Kidney (tissue), 14 donors: ENCODE data around the gene ETFBKMT. TPM values are rescaled to one million over a fixed set of nuclear protein-coding genes. Genes with fewer than 3 reads are reported as not detected.
A peak's percentile ranks its signal among the peaks of the same experiment; 100 is the strongest.
"Not testable (repeated sequence)": the region's sequence is repeated elsewhere in the genome, so short reads cannot be mapped to it uniquely, and the experiment has no call there.

Experiments used
- DNase-seq, 5 donors: peaks; one replicate each; pipeline ENCODE4 v3.0.0-alpha.2; 2013 to 2020
- FAIRE-seq: peaks from 2 replicates; lab custom pipeline; 2012; peaks lifted over from hg19 to GRCh38; lab: Jason Lieb, UNC
- H3K27ac ChIP-seq, 2 donors: one replicate each; pipeline ENCODE4 v1.7.0; 2013; ENCODE audit warnings: low read depth in 2 of 2, low read length in 2 of 2, inconsistent platforms in 1 of 2
- H3K27me3 ChIP-seq: one replicate; pipeline ENCODE4 v1.7.1; 2013; ENCODE audit warnings: low read length, inconsistent platforms; ENCODE audit not compliant: control insufficient read depth, insufficient read depth
- H3K36me3 ChIP-seq, 3 donors: one replicate each; pipeline versions ENCODE4 v1.7.0 to v1.7.1; 2013; ENCODE audit warnings: low read length in 3 of 3, control low read depth in 1 of 3, inconsistent platforms in 1 of 3; ENCODE audit not compliant: insufficient read depth in 3 of 3, control insufficient read depth in 2 of 3
- H3K4me1 ChIP-seq, 3 donors: one replicate each; pipeline versions ENCODE4 v1.7.0 to v1.7.1; 2013; ENCODE audit warnings: low read length in 3 of 3, inconsistent platforms in 1 of 3, low read depth in 1 of 3; ENCODE audit not compliant: control insufficient read depth in 2 of 3, insufficient read depth in 2 of 3
- H3K4me3 ChIP-seq, 3 donors: one replicate each; pipeline versions ENCODE4 v1.7.0 to v1.8.1; 2013; ENCODE audit warnings: low read length in 3 of 3, control low read depth in 1 of 3, inconsistent platforms in 1 of 3
- H3K9ac ChIP-seq, 3 donors: one replicate each; pipeline versions ENCODE4 v1.7.0 to v1.7.1; 2013; ENCODE audit warnings: low read length in 3 of 3, control low read depth in 1 of 3, inconsistent platforms in 1 of 3
- H3K9me3 ChIP-seq, 3 donors: one replicate each; pipeline versions ENCODE4 v1.7.0 to v1.7.1; 2013; ENCODE audit warnings: low read length in 3 of 3, control low read depth in 1 of 3, inconsistent platforms in 1 of 3; ENCODE audit not compliant: control insufficient read depth in 2 of 3, insufficient read depth in 1 of 3
- CTCF ChIP-seq: IDR thresholded peaks from 3 replicates; pipeline ENCODE4 v1.5.1; 2012; ENCODE audit warnings: mild to moderate bottlenecking, moderate library complexity, borderline replicate concordance; ENCODE audit not compliant: insufficient read depth; ENCODE audit errors: extremely low read depth
- intact Hi-C: fragments of 100-400 bp; cut with DNase I; formaldehyde crosslinking; loops from one replicate; pipeline ENCODE4 v1.11.1; 2022
- polyA plus RNA-seq: library from polyadenylated mRNA; stranded (reverse); fragments of 350-450 nt; fragmentation: Illumina TruSeq; extraction: RNeasy Lipid Tissue Mini Kit (QIAGEN cat#74804); gene quantifications from one replicate; pipeline ENCODE4 v1.2.3, GENCODE V29; 2014; ENCODE audit warnings: low read depth, low replicate concordance; ENCODE audit not compliant: insufficient read depth
- total RNA-seq: library from RNA; stranded (reverse); fragmentation: NEBNext Ultra II Directional; extraction: Animal tissue kit (Norgen Biotek cat#: 25700); gene quantifications from one replicate; pipeline ENCODE4 v1.2.1, GENCODE V29; 2021
- donor health status: control.
- donor health status: control.
- donor health status: control.
- donor health status: control.
- donor health status: control.
- donor health status: DM: yes; HTN: yes; CAD: no.
- donor health status: Normal renal cell carcinoma (clear cell type).

The ETFBKMT gene
- total and polyA plus RNA-seq, 2 donors from 2014 or later, result 6.0 to 8.2 TPM

GRCh38 chr12:31682136-31682962 is 22.9 kb downstream of the ETFBKMT start:
- peak in 4 of 5 donors; percentile 53 to 76 (median 66) for DNase-seq
- intact Hi-C loops, result no loop called here

GRCh38 chr12:31685801-31686200 is 26.3 kb downstream of the ETFBKMT start:
- Histone ChIP-seq H3K4me3 (no peak overlapping the region), H3K4me1 (no peaks in the 10 kb centered on the region), H3K27me3 (no peaks in the 10 kb centered on the region), H3K36me3 (peaks cover 0 to 2% (median 0%) of the 10 kb centered on the region in 3 donors), H3K27ac (no peak overlapping the region), H3K9me3 (peaks cover 0 to 11% (median 0%) of the 10 kb centered on the region in 3 donors), H3K9ac (no peak overlapping the region)
- TF ChIP-seq CTCF, result no peak
- no peak for DNase-seq
- FAIRE-seq, result no peak
- intact Hi-C loops, result no loop called here

More at GRCh38 chr12:31682136-31682962, 22.9 kb downstream of the ETFBKMT start:
- Histone ChIP-seq H3K4me3 (no peak overlapping the region), H3K36me3 (no peaks in the 10 kb centered on the region), H3K27ac (no peak overlapping the region), H3K9ac (no peak overlapping the region), H3K4me1 (no peaks in the 10 kb centered on the region), H3K27me3 (no peaks in the 10 kb centered on the region), H3K9me3 (peaks cover 0 to 11% (median 0%) of the 10 kb centered on the region in 3 donors)
- no peak for FAIRE-seq
- peak; percentile 83 for TF ChIP-seq CTCF

GRCh38 chr12:31687101-31687527 is 27.6 kb downstream of the ETFBKMT start:
- FAIRE-seq (no peak), DNase-seq (no peak)
- no peak overlapping the region for H3K27ac ChIP-seq
- peaks cover 0 to 11% (median 0%) of the 10 kb centered on the region in 3 donors for H3K9me3 ChIP-seq
- H3K9ac ChIP-seq, result no peak overlapping the region
- peaks cover 0 to 2% (median 0%) of the 10 kb centered on the region in 3 donors for H3K36me3 ChIP-seq
- H3K4me3 ChIP-seq, result no peak overlapping the region
- H3K27me3 ChIP-seq, result no peaks in the 10 kb centered on the region
- H3K4me1 ChIP-seq, result no peaks in the 10 kb centered on the region
- TF ChIP-seq CTCF, result no peak
- intact Hi-C loops, result no loop called here

GRCh38 chr12:31689921-31690320 is 30.4 kb downstream of the ETFBKMT start:
- DNase-seq, H3K27ac ChIP-seq, H3K4me3 ChIP-seq, FAIRE-seq, H3K9ac ChIP-seq, H3K4me1 ChIP-seq, H3K27me3 ChIP-seq, H3K36me3 ChIP-seq, intact Hi-C loops, H3K9me3 ChIP-seq: not testable (repeated sequence)
